Measurements from ENCODE around the gene INO80B. TPM values are rescaled to one million over a fixed set of nuclear protein-coding genes. Genes with fewer than 3 reads are reported as not detected.

The INO80B gene
- polyA plus RNA-seq, 4 donors = 28.7 to 43.8 (median 35.8) TPM

DNA sequence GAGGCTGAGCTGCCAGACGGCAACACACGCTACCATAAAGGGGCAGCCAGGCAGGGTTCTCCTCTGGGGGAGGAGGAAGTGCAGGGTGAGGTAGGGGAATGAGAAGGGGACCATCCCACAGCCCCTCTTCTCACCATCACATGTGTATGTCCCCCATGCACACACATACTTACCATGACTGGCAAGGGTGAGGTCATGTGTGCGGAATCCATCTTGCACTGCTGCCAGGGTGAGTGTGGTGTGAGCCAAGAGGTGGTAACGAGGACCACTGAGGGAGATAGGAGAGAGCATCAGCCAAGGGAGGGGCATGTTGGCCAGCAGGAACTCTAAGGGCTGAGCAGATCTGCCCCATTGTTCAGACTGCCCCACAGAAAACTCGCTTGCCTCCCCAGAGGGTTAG, 26.2 kb upstream of the INO80B start:
- Histone ChIP-seq H3K27me3 (ENCODE audit: control insufficient read depth in 3 of 3, insufficient read depth in 3 of 3, low read length in 3 of 3) (no peaks in the 10 kb centered on the region), H3K36me3 (ENCODE audit: control insufficient read depth in 3 of 3, insufficient read depth in 2 of 3, low read depth in 1 of 3, low read length in 3 of 3) (peaks cover 2 to 83% (median 3%) of the 10 kb centered on the region in 3 donors), H3K9me3 (ENCODE audit: control insufficient read depth in 2 of 2, insufficient read depth in 1 of 2, low read depth in 1 of 2, low read length in 1 of 2) (no peaks in the 10 kb centered on the region), H3K4me1 (ENCODE audit: control insufficient read depth in 3 of 3, insufficient read depth in 2 of 3, low read depth in 1 of 3, low read length in 2 of 3) (peaks cover 0 to 72% (median 3%) of the 10 kb centered on the region in 3 donors), H3K27ac (ENCODE audit: low read depth in 1 of 3, low read length in 2 of 3) (peak overlapping the region in 2 of 3 donors; percentile 66 to 73), H3K4me3 (ENCODE audit: low read depth in 1 of 3, low read length in 3 of 3) (no peak overlapping the region)
- FAIRE-seq = no peak
- DNase-seq = no peak
- 84 to 87% (median 84%) methylated on average over 5 of the region's 5 CpGs for WGBS, 3 donors

DNA sequence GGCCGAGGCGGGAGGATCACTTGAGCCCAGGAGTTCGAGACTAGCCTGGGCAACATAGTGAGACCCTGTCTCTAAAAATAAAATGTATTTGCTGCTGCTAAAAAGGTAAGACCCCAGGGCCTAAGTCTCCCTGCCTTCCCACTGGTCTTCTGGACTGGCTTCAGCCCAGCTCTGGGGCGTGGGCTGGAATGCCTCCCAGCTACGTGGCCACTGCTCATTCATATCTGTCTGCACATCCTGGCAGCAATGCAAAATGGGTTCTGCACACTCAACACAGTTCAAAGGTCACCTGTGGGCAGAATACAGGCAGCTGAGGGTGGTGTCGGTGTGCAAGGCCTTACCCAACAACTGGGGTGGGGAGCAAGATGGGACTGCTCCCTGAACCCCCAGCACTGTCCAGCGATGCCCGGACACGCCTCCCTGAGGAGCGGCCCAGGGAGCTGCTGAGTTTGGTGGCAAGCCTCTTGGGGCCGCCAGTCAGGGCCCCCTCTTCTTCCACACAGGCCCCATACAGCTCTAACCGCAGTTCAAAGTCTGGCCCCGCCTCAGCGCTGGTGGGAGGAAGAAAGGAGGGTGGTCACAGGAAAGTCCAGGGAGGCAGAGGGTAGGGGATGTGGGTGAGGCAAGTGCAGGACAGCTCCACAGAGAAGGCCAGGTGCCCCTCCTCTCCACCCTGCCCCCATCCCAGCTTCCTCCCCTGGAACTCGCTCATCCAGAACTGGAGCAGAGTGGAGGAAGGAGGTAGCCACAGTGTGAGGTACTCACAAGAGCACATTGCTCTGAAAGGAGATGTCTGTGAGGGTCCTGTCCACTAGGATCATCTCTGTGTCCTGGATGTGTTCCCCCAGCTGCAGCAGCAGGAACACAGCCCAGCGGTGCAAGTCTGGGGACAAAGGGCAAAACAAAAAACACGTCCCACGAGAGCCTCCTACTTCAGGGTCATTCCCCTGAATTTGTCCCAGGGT, 25.1 kb upstream of the INO80B start:
- FAIRE-seq = no peak
- WGBS, 3 donors = 24 to 65% (median 49%) methylated on average over 13 to 18 of the region's 18 CpGs
- H3K9me3 ChIP-seq (ENCODE audit: control insufficient read depth in 2 of 2, insufficient read depth in 1 of 2, low read depth in 1 of 2, low read length in 1 of 2) = no peaks in the 10 kb centered on the region
- H3K36me3 ChIP-seq (ENCODE audit: control insufficient read depth in 3 of 3, insufficient read depth in 2 of 3, low read depth in 1 of 3, low read length in 3 of 3) = peaks cover 2 to 75% (median 3%) of the 10 kb centered on the region in 3 donors
- peak overlapping the region; percentile 66 to 73 (median 70) for H3K27ac ChIP-seq (ENCODE audit: low read depth in 1 of 3, low read length in 2 of 3)
- DNase-seq = peak; percentile 92 to 97
- no peaks in the 10 kb centered on the region for H3K27me3 ChIP-seq (ENCODE audit: control insufficient read depth in 3 of 3, insufficient read depth in 3 of 3, low read length in 3 of 3)
- no peak overlapping the region for H3K4me3 ChIP-seq (ENCODE audit: low read depth in 1 of 3, low read length in 3 of 3)
- H3K4me1 ChIP-seq (ENCODE audit: control insufficient read depth in 3 of 3, insufficient read depth in 2 of 3, low read depth in 1 of 3, low read length in 2 of 3) = peaks cover 0 to 67% (median 3%) of the 10 kb centered on the region in 3 donors

DNA sequence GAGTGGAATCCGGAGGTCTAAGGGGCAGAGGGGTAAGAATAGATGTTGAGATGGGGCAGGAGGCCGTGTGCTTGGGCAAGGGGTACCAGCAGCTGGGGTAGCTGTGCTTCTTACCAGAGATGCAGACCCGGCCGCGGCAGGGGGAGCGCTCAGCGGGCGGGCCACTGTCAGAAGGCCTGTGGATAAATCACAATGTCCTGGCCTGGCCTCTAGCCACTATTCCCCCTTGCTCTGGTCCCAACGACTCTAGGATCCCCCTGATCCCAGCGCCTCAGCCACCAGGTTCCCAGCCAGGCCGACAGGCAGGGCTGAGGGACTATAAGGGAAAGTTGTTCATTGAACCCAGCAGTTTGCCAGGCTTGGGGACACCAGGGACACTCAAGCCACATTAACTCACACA, 24.4 kb upstream of the INO80B start:
- peak overlapping the region; percentile 51 to 73 (median 70) for H3K27ac ChIP-seq (ENCODE audit: low read depth in 1 of 3, low read length in 2 of 3)
- 35 to 75% (median 67%) methylated on average over 11 of the region's 11 CpGs for WGBS, 3 donors
- DNase-seq (no peak), FAIRE-seq (no peak)
- H3K36me3 ChIP-seq (ENCODE audit: control insufficient read depth in 3 of 3, insufficient read depth in 2 of 3, low read depth in 1 of 3, low read length in 3 of 3) = peaks cover 0 to 68% (median 2%) of the 10 kb centered on the region in 3 donors
- H3K4me3 ChIP-seq (ENCODE audit: low read depth in 1 of 3, low read length in 3 of 3) = no peak overlapping the region
- no peaks in the 10 kb centered on the region for H3K27me3 ChIP-seq (ENCODE audit: control insufficient read depth in 3 of 3, insufficient read depth in 3 of 3, low read length in 3 of 3)
- no peaks in the 10 kb centered on the region for H3K9me3 ChIP-seq (ENCODE audit: control insufficient read depth in 2 of 2, insufficient read depth in 1 of 2, low read depth in 1 of 2, low read length in 1 of 2)
- peaks cover 0 to 60% (median 3%) of the 10 kb centered on the region in 3 donors for H3K4me1 ChIP-seq (ENCODE audit: control insufficient read depth in 3 of 3, insufficient read depth in 2 of 3, low read depth in 1 of 3, low read length in 2 of 3)

- 81 to 92% (median 87%) methylated on average over 38 to 43 of the region's 43 CpGs for WGBS, 3 donors
Observed at GRCh38 chr2:74436111-74436805, 18.6 kb upstream of the INO80B start.

GRCh38 chr2:74436848-74437695, 17.8 kb upstream of the INO80B start:
- H3K27ac ChIP-seq (ENCODE audit: low read depth in 1 of 3, low read length in 2 of 3) = peak overlapping the region in 1 of 3 donors; percentile 4
- H3K4me1 ChIP-seq (ENCODE audit: control insufficient read depth in 3 of 3, insufficient read depth in 2 of 3, low read depth in 1 of 3, low read length in 2 of 3) = peaks cover 3 to 42% (median 13%) of the 10 kb centered on the region in 3 donors
- 66 to 80% (median 79%) methylated on average over 6 of the region's 6 CpGs for WGBS, 3 donors
- FAIRE-seq (no peak), DNase-seq (no peak)
- H3K4me3 ChIP-seq (ENCODE audit: low read depth in 1 of 3, low read length in 3 of 3) = no peak overlapping the region
- peaks cover 0 to 36% (median 0%) of the 10 kb centered on the region in 3 donors for H3K36me3 ChIP-seq (ENCODE audit: control insufficient read depth in 3 of 3, insufficient read depth in 2 of 3, low read depth in 1 of 3, low read length in 3 of 3)
- no peaks in the 10 kb centered on the region for H3K27me3 ChIP-seq (ENCODE audit: control insufficient read depth in 3 of 3, insufficient read depth in 3 of 3, low read length in 3 of 3)
- no peaks in the 10 kb centered on the region for H3K9me3 ChIP-seq (ENCODE audit: control insufficient read depth in 2 of 2, insufficient read depth in 1 of 2, low read depth in 1 of 2, low read length in 1 of 2)

More at GRCh38 chr2:74436111-74436805, 18.6 kb upstream of the INO80B start:
- H3K27me3 ChIP-seq (ENCODE audit: control insufficient read depth in 3 of 3, insufficient read depth in 3 of 3, low read length in 3 of 3) = no peaks in the 10 kb centered on the region
- peaks cover 0 to 41% (median 0%) of the 10 kb centered on the region in 3 donors for H3K36me3 ChIP-seq (ENCODE audit: control insufficient read depth in 3 of 3, insufficient read depth in 2 of 3, low read depth in 1 of 3, low read length in 3 of 3)
- H3K27ac ChIP-seq (ENCODE audit: low read depth in 1 of 3, low read length in 2 of 3) = peak overlapping the region in 1 of 3 donors; percentile 4
- FAIRE-seq (no peak), DNase-seq (no peak)
- H3K4me1 ChIP-seq (ENCODE audit: control insufficient read depth in 3 of 3, insufficient read depth in 2 of 3, low read depth in 1 of 3, low read length in 2 of 3) = peaks cover 3 to 49% (median 13%) of the 10 kb centered on the region in 3 donors
- H3K4me3 ChIP-seq (ENCODE audit: low read depth in 1 of 3, low read length in 3 of 3) = no peak overlapping the region
- H3K9me3 ChIP-seq (ENCODE audit: control insufficient read depth in 2 of 2, insufficient read depth in 1 of 2, low read depth in 1 of 2, low read length in 1 of 2) = no peaks in the 10 kb centered on the region

DNA sequence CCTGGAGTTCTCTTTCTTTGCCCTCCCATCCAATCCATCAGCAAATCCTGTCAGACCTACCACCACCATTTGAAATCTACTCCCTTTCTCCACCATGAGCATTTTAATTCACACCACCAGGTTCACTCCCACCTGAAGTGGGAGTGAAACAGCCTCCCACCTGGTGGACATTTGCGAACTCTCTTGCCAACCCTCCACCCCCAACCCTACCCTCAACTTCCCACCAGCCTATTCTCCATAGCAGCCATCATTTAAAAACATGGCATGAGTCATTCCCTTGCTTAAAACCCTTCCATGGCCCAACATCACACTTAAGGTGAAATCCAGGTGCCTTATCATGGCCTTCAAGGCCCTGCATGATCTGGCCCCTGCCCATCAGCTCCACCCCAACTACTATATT, 16.6 kb upstream of the INO80B start:
- Histone ChIP-seq H3K27me3 (ENCODE audit: control insufficient read depth in 3 of 3, insufficient read depth in 3 of 3, low read length in 3 of 3) (no peaks in the 10 kb centered on the region), H3K4me1 (ENCODE audit: control insufficient read depth in 3 of 3, insufficient read depth in 2 of 3, low read depth in 1 of 3, low read length in 2 of 3) (peaks cover 3 to 44% (median 13%) of the 10 kb centered on the region in 3 donors), H3K27ac (ENCODE audit: low read depth in 1 of 3, low read length in 2 of 3) (no peak overlapping the region), H3K4me3 (ENCODE audit: low read depth in 1 of 3, low read length in 3 of 3) (no peak overlapping the region), H3K36me3 (ENCODE audit: control insufficient read depth in 3 of 3, insufficient read depth in 2 of 3, low read depth in 1 of 3, low read length in 3 of 3) (peaks cover 0 to 29% (median 0%) of the 10 kb centered on the region in 3 donors), H3K9me3 (ENCODE audit: control insufficient read depth in 2 of 2, insufficient read depth in 1 of 2, low read depth in 1 of 2, low read length in 1 of 2) (no peaks in the 10 kb centered on the region)
- FAIRE-seq (no peak), DNase-seq (no peak)
- WGBS, 3 donors = 83 to 95% (median 91%) methylated on average over 1 of the region's 1 CpG

DNA sequence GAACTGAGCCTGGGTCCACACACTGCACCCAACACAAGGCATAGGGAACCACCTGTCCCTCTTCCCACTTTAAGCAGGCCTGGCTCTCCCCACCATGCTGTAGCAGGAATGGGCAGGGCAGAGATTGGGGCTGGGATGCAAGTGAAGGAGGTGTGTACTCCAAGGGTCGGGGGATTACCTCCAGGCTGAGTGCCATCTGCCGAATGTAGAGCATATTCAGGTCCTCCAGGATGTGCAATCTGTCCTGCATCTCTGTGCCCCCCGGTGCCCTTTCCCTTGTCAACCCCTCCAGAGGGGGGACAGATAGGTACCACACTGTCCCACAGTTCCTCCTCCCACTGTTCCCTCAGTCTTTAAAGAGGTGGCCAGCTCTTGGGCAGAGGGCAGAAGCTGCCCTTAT, 15.5 kb upstream of the INO80B start:
- Histone ChIP-seq H3K27me3 (ENCODE audit: control insufficient read depth in 3 of 3, insufficient read depth in 3 of 3, low read length in 3 of 3) (no peaks in the 10 kb centered on the region), H3K4me3 (ENCODE audit: low read depth in 1 of 3, low read length in 3 of 3) (peak overlapping the region in 2 of 3 donors; percentile 58 to 85), H3K9me3 (ENCODE audit: control insufficient read depth in 2 of 2, insufficient read depth in 1 of 2, low read depth in 1 of 2, low read length in 1 of 2) (no peaks in the 10 kb centered on the region), H3K4me1 (ENCODE audit: control insufficient read depth in 3 of 3, insufficient read depth in 2 of 3, low read depth in 1 of 3, low read length in 2 of 3) (peaks cover 3 to 50% (median 13%) of the 10 kb centered on the region in 3 donors), H3K36me3 (ENCODE audit: control insufficient read depth in 3 of 3, insufficient read depth in 2 of 3, low read depth in 1 of 3, low read length in 3 of 3) (peaks cover 0 to 29% (median 0%) of the 10 kb centered on the region in 3 donors), H3K27ac (ENCODE audit: low read depth in 1 of 3, low read length in 2 of 3) (peak overlapping the region in 2 of 3 donors; percentile 82 to 99)
- FAIRE-seq (no peak), DNase-seq (no peak)
- WGBS, 3 donors = 6 to 28% (median 19%) methylated on average over 3 of the region's 3 CpGs
